H54 (cell line): ENCODE measurements around the gene KDM2A.

Experiments used
- DNase-seq: peaks from one replicate; pipeline ENCODE4 v3.0.0; 2011; ENCODE audit warnings: low spot score, mixed read lengths; ENCODE audit not compliant: insufficient read length
- FAIRE-seq: peaks from 3 replicates; lab custom pipeline; 2011; peaks lifted over from hg19 to GRCh38; lab: Jason Lieb, UNC
- POLR2A ChIP-seq: IDR thresholded peaks from 2 replicates; pipeline ENCODE4 v1.6.1; 2011; ENCODE audit warnings: low read depth, mild to moderate bottlenecking, low read length

KDM2A gene

DNA sequence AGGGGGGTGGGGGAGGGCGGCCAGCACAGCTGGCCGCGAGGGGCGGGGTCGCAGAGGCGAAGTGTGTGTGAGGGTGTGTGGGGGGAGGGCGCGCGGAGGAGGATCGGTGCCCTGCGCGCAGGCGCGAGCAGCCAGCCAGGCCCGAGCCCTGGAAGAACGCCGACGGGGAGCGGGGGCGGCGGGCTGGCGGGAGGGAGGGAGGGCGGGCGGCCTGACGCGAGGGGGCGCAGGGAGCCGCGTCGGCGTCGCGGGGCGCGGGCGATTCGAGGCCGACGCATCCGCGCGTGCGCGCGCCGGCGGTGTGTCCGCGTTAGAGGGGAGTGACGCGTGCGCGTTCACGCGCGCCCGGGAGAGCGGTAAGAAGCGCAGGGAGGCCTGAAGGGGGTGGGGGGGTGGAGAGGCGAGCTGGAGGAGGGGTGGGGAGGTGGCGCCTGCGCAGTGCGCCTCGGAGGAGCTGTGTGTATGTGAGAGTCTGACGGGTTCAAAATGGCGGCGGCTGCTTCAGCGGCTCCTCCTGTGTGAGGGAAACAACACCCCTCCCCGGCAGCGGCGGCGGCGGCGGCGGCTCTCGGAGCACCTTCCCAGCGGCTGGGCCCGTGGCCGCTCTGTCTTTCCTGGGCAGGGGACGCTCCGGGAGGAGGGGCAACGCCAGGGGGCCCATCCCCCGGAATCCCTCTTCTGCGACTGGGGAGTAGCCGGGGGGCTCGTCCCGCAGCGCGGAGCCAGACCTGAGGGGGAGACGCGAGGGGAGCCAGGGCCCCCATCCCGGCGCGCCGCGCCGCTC, at the start of gene KDM2A:
Gene KDM2A (plus strand): TSS at position 463 of the 784 bp plus-strand sequence. CDS start 2,054 bp downstream, outside the sequence.
- FAIRE-seq: no peak
- peak; percentile 74 for TF ChIP-seq POLR2A
- peak; percentile 100 for DNase-seq

DNA sequence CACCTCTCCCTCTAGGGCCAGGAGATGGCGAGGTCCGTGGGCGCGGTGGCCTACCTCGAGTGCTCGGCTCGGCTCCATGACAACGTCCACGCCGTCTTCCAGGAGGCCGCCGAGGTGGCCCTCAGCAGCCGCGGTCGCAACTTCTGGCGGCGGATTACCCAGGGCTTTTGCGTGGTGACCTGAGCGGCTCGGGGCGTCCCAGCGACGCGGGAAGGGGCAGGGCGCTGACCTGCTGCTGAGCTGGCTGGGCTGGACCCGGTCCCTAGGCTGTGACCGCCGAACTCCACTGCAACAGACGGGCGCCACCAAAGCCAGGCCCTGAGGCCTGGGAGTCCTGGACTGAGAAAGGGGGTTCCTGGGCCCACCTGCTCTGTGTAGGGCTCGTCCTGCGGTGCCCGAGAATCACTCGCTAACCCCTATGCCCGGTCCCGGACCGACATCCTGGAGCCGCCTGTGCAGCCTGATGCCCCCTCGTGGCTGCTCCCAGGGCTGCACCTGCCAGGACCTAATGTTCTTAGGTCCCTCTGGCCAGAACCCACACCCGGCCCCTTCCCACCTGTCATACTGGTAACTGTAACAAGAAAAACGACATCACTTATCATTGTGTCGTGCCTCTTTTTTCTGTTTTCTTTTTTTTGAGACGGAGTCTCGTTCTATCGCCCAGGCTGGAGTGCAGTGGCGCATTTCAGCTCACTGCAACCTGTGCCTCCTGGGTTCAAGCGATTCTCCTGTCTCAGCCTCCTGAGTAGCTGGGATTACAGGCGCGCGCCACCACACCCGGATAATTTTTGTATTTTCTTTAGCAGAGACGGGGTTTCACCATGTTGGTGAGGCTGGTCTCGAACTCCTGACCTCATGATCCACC, 47.4 kb upstream of the KDM2A start:
- DNase-seq (peak; percentile 70), FAIRE-seq (no peak)
- TF ChIP-seq POLR2A: no peak

DNA sequence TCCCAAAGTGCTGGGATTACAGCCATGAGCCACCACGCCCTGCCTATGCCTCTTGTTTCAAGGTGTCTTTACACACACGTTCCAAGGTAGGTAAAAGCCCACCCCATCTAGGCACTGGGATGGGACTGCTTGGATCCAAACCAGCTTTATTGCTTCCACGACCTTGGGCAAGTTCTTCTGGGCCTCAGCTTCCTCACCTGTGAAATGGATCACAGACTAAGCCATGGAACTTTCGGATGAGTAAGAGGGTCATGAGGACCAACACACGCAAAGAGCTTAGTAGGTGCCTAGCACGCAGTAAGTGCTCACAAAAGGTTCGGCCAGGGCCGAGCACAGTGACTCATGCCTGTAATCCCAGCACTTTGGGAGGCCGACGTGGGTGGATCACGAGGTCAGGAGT, 46.8 kb upstream of the KDM2A start:
- FAIRE-seq (no peak), DNase-seq (no peak)
- TF ChIP-seq POLR2A: no peak

DNA sequence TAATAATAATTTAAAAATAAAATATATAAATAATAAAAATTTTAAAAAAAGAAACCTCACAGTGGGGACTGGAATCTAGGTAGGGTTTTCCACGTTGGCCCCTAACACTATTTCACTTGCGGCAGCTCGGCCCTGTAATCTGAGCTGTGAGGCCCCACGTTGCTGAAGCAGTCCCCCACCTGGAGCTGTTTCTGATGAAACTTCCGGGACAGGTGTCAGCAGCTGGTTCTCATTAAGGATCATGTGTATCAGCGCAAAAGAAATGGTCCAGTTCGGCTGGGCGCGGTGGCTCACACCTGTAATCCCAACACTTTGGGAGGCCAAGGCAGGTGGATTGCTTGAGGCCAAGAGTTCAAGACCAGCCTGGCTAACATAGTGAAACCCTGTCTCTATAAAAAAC, 45.2 kb upstream of the KDM2A start:
- FAIRE-seq: no peak
- no peak for TF ChIP-seq POLR2A
- DNase-seq: no peak

DNA sequence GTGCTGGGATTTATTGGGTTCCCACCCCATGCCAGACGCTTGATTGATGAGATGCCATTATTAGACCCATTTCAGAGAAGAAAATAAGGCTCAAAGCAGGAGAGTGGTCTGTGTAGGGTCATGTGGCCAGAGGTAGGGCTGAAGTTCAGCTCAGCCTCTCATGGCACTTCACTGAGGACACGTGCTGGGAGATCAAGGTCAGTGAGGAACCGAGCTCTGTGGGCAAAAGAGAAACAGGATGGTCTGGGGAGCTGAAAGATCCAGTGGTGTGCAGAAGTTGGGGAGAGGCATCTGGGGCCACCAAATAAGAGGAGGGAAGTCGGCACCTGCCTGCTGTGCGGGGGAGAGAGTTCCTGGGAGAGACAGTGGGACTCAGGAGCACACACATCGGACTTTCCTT, 42.9 kb upstream of the KDM2A start:
- DNase-seq (no peak), FAIRE-seq (no peak)
- no peak for TF ChIP-seq POLR2A

DNA sequence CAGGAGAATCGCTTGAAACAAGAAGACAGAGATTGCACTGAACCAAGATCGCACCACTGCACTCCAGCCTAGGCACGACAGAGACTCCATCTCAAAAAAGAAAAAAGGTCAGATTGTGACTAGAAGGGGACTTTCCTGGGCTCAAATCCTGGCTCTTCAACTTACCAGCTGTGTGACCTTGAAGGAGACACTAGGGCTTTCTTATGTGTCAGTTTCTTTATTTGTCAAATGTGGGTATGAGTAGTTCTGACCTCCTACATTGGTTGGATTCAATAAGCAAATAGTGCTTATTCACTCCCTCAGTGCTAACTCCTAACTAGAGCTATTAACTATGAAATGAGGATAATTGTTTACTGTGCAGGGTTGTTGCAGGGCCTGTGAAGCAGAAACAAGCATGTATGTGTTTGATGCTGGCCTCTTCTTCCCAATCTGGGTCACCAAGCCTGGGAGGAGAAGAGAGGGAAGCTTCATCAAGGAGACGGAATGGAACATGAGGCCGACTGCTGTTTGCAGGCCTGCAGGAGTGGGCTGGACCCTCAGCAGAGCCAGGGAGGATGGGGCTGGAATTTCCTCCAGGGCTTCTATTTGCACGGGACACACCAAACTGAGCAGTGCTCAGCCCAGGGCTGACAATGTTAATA, 39.9 kb upstream of the KDM2A start:
- DNase-seq: no peak
- no peak for FAIRE-seq
- no peak for TF ChIP-seq POLR2A

DNA sequence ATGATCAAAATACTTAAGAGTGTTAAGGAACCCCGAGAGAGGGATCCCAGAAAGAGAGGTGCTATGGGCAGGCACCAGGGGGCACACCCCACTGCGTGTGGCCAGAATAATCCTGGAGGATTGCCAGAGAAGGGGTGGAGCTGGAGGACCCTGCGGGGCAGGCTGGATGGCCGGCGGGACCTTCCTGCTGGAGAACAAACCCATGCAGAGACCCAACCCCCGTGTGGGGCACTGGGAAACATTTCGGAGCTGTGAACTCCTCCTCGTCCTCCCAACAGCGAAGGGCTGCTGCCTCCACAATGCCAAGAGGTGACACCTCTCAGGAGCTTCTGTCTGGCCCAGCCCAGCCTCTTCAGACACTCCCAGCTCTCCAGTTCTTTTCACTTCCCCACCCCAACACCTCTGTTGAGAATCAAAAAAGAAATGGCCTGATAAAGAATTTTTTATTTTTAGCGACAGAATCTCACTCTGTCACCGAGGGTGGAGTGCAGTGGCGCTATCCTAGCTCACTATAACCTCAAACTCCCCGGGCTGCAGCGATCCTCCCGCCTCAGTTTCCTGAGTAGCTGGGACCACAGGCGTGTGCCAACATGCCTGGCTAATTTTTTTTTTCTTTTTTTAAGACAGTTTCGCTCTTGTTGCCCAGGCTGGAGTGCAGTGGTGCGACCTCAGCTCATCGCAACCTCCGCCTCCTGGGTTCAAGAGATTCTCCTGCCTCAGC, 36.8 kb upstream of the KDM2A start:
- no peak for TF ChIP-seq POLR2A
- FAIRE-seq: no peak
- no peak for DNase-seq

DNA sequence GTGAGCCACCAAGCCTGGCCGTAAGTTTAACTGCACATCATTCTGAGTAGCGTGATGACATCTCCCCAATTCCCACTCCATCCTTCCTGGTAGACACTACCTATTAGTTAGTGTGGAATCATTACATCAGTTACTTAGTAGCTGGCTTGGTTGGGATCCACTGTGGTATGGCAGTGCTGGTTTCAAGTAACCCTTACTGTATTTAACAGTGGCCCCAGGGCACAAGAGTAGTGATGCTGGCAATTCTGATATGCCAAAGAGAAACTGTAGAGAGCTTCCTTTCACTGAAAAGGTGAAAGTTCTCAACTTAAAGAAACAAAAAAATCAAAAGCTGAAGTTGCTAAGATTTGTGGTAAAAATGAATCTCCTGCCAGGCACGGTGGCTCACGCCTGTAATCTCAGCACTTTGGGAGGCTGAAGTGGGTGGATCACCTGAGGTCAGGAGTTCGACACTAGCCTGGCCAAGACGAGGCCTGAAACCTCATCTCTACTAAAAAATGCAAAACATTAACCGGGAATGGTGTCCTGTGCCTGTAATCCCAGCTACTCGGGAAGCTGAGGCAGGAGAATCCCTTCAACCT, 35.2 kb upstream of the KDM2A start:
- no peak for FAIRE-seq
- no peak for DNase-seq
- no peak for TF ChIP-seq POLR2A

DNA sequence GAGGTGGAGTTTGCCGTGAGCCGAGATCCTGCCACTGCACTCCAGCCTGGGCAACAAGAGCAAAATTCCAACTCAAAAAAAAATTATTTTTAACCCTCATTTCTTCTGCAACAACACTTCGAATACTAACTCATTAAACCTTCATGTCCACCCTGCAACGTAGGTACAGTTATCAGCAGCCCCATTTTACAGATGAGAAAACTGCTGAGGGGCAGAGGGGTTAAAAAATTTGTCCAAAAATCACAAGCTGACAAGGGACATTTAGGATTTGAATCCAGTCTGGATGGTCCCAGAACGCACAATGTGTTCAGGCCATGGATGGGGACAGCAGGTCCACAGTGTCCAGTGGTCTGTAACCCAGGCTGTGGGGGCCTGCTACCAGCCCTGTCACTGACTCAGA, 33.4 kb upstream of the KDM2A start:
- TF ChIP-seq POLR2A: no peak
- FAIRE-seq: no peak
- no peak for DNase-seq

DNA sequence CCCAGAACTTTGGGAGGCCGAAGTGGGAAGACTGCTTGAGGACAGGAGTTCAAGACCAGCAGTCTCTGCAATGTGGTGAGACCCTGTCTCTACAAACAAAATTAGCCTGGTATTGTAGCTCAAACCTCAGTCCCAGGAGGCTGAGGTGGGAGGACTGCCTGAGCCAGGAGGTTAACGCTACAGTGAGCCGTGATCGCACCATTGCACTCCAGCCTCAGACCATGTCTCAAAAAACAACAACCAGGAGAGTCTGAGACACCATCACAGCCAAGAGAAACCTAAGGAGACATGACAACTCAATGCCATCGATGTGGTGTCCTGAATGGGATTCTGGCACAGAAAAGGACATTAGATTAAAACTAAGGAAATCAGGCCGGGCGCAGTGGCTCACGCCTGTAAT, 28.3 kb upstream of the KDM2A start:
- no peak for TF ChIP-seq POLR2A
- no peak for FAIRE-seq
- no peak for DNase-seq

DNA sequence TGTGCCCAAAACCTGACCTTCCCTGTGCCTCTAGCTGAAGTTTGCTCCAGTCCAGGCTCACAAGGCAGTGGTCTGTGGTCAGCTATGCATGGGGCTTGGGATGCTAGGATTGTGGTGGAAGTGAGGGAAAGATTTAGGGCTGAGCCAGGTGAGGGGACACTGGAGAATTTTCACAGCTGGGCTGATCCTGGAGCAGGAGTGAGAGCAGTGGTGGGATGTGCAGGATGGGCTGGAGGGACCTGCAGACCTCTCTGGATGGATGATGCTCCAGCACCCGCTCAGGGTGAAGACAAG, 23.9 kb upstream of the KDM2A start:
- DNase-seq (no peak), FAIRE-seq (no peak)
- TF ChIP-seq POLR2A: no peak

DNA sequence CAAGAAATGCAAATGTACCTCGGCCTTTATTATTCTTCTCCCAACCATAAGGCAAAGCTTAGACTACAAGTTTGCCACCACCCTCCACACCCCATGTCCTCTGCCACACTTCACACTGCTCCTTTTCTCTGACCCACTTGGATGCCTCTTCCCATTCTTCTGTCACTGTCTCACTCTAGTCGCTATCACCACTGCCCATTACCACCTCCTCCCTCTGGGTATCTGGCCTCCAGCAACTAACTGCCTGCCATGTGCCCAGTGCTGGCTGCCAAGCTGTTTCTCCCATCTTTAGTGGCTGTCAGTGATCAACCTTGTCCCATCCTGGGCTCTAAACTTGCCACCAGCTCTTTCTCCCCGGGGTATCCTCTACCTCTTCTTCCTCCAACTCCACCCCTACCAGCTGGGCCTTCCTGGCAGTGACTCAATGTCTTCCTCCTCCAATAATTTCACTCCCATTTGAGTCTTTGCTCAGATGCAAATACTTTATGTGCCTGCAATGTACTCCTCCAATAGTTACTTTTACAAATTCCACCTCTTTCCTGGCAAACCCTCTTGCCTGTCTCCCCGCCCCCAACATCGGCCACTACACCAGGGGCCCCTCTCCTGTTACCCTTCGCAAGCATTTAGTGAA, 20.1 kb upstream of the KDM2A start:
- no peak for TF ChIP-seq POLR2A
- DNase-seq (no peak), FAIRE-seq (no peak)

DNA sequence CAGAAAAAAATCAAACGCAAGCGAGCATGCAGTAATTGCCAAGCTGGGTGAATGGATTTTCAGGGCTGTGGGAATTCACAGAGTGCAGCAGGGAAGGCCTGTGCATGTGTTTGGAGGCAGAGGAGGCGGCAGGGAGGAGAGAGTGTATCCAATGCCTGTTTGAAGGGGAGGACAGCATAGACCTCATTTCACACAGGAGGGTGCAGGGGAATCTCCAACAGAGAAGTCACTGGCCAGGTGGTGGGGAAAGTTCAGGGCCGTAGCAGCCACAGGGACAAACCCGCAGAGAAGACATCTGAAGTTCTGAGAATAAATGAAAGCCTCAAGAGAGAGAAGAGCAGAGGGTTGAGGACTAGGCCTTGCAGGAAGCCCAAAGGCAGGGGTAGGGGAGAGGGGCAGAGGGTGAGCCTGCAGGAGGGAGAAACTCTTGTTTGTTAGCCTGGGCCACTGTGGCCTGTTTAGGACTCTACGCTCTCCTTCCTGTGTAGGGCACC, 19.2 kb upstream of the KDM2A start:
- DNase-seq (no peak), FAIRE-seq (no peak)
- TF ChIP-seq POLR2A: no peak
